Measurements from ENCODE around the gene VWA1.

VWA1 gene

GRCh38 chr1:1491601-1492000 is 56.1 kb downstream of the VWA1 start:
- no peaks in the 10 kb centered on the region for H3K9me3 ChIP-seq (ENCODE audit: control insufficient read depth, insufficient read depth, low read depth, low read length)
- TF ChIP-seq KLF8 (tag by site-specific recombination; IDR thresholded peaks at IDR 0.05) (no peak), RBAK (tag by site-specific recombination; IDR thresholded peaks at IDR 0.05) (peak; percentile 72; the same call in 1 of the 2 replicates)
- no peaks in the 10 kb centered on the region for H3K4me1 ChIP-seq (ENCODE audit: control insufficient read depth, insufficient read depth, low read length)
- no peak overlapping the region for H3K27ac ChIP-seq (ENCODE audit: extremely low read depth, low read depth, low read length)
- no peak overlapping the region for H3K4me3 ChIP-seq (ENCODE audit: low read depth, low read length)
- ChIA-PET CTCF (interaction anchor here (0.8 kb wide), 1 partner anchor 251 kb away, joined by 3 read pairs; no protein-coding TSS in a partner anchor), POLR2A (no interaction called here)
- peaks cover 21 to 90% of the 10 kb centered on the region in 2 experiments; a peak in 2 of 3 replicates for H3K36me3 ChIP-seq (ENCODE audit: control insufficient read depth in 2 of 2, insufficient read depth in 1 of 2, low read length in 2 of 2)
